HG02943 (cell line): ENCODE data around the gene ELFN2.

Experiments used
- ATAC-seq: cut with Tn5 transposase; IDR thresholded peaks from one replicate; pipeline ENCODE4 v1.9.1; 2021; ENCODE audit warnings: mild to moderate bottlenecking, low read depth, moderate library complexity; ENCODE audit not compliant: unreplicated experiment

Gene ELFN2

DNA sequence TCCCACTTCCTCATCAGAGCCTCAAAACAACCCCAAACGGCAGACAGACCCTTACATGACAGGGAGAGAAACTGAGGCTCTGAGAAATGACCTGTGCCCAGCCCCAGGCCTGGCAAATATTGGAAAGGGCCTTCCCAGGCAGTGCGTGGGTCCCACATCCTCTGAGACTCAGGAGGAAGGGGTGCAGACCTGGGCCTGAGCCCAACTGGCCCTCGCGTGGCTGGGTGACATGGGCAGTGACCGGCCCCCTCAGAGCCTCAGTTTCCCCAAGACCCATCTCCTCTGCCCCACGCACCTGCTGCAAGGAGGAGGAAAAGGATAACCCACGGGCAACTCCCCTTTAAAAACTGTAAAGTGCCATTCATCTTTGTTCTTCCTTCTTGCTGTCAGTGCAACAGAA lies 35.6 kb downstream of the ELFN2 start:
- ATAC-seq = no peak

DNA sequence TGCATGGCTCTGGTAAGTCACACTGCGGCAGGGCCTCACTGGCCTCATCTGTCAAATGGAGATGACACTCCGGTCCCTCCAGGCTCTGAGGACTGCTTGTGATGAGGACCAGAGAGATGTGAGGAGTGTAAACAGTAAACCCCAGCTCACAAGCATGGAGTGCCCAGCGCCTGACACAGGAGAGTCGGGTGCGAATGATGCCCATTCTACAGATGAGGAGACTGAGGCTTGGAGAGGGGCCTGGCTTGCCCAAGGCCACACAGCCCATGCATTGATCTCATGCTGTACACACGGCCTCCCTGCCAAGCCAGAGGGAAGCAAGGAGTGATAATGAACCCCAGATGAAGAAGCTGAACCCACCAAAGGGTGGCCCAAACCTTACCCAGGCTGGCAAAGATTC lies 37.2 kb downstream of the ELFN2 start:
- ATAC-seq = no peak

DNA sequence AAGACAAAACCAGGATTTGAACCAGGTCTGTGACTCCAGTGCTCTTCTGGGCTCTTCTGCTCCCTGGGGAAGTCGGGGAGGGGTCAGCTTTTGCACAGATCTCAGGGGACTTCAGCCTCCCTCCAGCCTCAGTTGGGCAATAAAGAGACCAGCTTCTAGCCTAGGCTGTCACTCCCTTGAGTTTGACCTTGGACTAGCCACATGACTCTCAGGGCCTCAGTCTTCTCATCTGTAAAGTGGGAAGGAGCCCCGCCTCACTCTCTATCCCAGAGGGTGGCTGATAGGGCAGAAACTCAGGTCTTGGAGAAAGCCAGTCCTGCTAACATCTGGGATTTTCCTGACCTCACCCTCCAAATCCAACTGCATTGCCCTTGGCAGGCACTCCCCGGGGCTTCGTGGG lies 38.7 kb downstream of the ELFN2 start:
- ATAC-seq = no peak

GRCh38 chr22:37387793-37388192 lies 39.5 kb downstream of the ELFN2 start:
- ATAC-seq = no peak

- no peak for ATAC-seq
Measured at GRCh38 chr22:37386441-37386840, 40.8 kb downstream of the ELFN2 start.

DNA sequence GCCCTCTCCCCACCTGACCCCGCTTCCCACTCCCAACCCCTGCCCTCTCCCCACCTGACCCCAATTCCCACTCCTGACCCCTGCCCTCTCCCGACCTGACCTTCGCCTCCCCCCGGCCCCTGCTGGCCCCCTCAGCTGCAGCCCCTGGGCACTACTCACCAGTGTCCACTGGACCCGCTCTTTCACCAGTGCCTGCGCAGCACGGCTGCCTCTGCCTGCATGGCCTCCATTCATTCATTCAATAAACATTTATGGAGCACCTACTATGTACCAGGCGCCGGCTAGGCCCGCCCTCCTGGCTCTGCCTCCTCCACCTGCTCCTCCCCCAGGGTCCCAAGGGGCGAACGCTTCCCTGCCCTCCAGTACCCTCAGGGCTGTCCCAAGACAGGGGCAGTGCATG lies 42.6 kb downstream of the ELFN2 start:
- no peak for ATAC-seq

- ATAC-seq = no peak
Measured at GRCh38 chr22:37383341-37383740, 43.9 kb downstream of the ELFN2 start.

GRCh38 chr22:37381489-37381888 lies 45.8 kb downstream of the ELFN2 start:
- ATAC-seq = no peak

DNA sequence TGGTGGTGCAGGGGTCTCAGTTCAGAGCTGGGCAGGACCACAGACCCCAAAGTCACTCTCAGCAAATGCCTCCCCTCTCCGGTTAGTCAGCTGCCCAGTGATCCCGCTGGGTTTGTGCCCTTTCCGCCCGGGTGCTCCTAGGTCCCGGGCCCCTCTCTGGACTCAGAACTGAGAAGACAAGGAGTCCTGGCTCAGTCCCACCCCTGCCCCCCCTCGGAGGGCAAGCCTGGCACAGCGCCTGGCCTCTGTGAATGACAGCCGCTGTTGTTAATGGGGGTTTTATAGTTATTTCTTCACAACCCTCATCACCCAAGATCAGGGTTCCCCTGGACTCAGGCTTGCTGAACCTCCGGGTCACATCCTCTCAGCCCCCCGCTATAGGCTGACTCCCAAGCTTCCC lies 47.6 kb downstream of the ELFN2 start:
- no peak for ATAC-seq

GRCh38 chr22:37379085-37379484 lies 48.2 kb downstream of the ELFN2 start:
- no peak for ATAC-seq

DNA sequence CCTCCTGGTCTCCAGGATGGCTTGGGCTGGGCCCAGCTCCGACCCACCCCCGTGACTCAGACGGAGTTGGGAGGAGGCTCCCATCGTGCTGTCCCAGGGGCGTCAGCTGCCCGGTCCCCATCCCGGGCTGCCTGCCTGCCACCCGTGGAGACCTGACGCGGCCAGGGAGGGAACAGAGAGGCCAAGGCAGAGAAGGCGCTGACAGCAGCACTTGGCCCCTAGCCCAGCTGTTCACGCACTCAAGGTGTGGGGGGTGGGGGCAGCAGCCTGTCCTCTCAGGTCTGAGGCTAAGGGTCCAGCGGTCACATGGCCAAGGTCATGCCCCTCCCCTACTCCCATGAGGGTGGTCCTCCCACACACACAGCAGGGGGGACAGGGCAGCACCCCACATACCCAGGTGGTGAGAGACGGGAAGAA lies 48.6 kb downstream of the ELFN2 start:
- ATAC-seq = no peak

DNA sequence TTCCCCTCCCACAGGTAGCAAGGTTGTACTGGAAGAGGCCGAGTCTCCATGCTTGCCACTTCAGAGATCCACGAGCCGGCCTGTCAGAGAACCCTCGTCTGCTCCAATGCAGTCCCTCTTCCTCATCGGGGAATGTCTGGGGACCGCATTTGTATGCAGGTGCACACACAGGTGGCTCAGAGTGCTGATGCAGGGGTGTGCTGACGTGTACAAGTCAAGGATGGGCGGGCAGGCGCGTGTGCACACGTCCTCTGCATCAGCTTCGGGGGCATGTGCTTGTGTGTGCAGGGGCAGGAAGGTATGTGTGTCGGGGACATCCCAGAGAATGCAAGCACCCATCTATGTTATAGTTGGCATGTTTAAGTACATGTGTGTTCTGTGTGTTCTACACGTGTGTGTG lies 49.4 kb downstream of the ELFN2 start:
- ATAC-seq = no peak

DNA sequence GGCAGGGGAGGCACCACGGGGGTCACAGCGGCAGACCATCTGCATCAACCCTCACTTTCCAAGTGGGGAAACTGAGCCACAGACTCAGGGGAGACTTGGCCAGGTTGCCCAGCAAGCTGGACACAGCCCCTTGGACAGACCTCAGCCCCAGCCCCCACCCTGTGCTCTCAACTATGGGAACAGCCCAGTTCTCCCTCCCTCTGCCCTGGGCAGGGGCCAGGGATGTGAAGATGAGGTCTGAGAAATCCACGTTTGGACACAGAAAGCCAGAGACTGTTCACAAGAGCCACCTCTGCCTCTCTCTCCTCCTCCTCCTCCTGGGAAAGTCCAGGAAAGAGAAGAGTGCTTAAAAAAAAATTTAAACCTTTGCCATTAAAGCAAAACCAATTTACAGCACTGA lies 50.1 kb downstream of the ELFN2 start:
- ATAC-seq = no peak

DNA sequence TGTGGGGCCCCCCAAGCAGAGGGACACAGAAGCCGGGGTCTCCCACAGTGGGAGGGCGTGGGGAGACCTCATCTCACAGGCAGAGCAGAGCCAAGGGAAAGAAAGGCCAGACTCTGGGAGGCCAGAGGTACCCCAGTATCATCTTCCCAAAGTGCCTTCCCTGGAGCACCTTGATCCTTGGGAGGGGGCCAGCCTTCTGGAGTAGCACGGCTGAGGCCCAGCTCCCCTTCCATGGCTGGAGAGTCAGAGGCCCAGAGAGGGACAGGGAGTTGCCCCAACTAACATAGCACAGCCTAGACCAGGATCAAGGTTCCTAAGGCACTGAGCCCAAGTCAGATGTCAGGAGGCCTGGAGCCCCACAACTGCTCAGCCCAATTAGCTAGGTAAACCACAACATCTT lies 50.6 kb downstream of the ELFN2 start:
- no peak for ATAC-seq

DNA sequence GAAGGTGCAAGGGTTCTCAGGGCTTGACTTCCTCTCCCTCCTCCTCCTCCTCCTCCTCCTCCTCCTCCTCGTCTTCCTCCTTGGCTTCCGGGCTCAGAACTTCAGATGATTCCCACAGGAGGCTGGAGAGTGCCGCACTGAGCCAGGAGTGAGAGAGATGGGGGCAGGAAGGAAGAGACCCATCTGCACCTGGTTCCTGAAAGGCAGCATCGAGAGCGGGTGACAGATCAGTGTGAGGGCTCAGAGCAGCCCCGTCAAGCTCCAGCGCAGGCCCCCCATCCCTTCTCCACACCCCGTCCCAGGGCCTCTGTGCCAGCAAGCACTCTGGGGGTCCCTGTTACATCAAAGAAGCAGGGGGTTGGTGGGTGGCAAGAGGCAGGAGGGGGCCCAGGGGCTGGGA lies 51.5 kb downstream of the ELFN2 start:
- ATAC-seq = no peak

DNA sequence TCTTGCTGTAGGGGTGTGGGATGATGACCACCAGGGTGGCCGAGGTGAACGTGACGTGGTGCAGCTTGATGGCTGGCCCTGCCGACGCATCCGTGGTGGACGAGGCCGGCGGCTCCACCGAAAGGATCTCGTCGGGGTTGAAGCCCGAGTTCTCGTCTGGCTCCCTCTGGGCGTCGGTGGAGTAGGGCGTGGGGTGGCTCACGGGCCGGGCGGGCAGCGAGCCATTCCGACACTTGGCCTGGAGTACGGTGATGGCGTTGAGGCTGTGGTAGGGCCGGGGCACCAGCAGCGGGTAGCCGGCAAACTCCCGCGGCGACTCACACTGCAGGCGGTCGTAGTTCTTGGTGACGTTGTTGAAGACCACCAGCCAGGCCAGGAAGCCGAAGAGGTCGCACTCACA lies 52.7 kb downstream of the ELFN2 start:
- no peak for ATAC-seq

DNA sequence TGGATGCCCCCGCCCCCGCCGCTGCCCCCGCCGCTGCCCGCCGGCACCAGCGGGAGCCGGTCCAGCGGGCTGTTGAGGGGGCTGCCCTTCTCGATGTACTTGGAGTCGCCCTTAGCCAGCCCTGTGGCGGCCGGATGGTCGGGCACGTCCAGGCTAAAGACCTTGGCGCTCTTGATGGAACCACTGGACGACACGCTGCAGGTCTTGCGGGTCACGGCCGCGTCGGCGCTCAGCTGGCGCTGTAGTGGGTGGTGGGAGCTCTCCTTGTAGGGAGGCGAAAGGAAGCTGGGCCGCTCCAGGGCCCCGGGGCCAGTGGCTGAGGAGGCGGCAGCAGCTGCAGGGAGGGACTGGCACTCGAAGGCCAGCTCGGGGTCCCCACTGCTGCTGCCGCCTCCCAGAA lies 53.8 kb downstream of the ELFN2 start:
- ATAC-seq = no peak

GRCh38 chr22:37371911-37372310 lies 55.4 kb downstream of the ELFN2 start:
- ATAC-seq = no peak

DNA sequence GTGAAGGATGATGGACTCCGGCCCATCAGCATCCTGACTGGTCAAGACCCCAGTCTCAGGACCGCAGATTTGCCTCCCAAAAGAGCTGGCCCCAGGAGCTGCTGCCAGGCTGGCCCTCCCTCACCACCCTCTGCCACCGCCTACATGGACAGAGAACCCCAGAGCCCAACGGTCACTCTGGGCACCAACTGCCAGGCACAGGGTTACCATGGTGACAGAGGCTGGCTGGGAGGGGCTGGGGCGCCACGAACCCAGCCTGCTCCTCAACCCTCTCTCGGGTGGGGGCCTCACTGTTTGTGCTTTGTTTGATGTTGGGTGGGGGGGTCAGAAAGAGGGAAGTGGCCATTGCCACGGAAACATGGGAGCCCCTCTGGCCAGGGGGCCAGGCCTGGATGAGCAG lies 55.8 kb downstream of the ELFN2 start:
- ATAC-seq = no peak

- ATAC-seq = no peak
Measured at GRCh38 chr22:37370306-37370979, 56.8 kb downstream of the ELFN2 start.

- no peak for ATAC-seq
Measured at GRCh38 chr22:37369483-37369882, 57.8 kb downstream of the ELFN2 start.

GRCh38 chr22:37368058-37368457 lies 59.2 kb downstream of the ELFN2 start:
- no peak for ATAC-seq

- ATAC-seq = no peak
Measured at GRCh38 chr22:37366601-37367000, 60.7 kb downstream of the ELFN2 start.
